GM15510 (cell line): ENCODE data around the gene WNT3.

Source experiments
- POLR2A ChIP-seq: IDR thresholded peaks from 3 replicates; pipeline ENCODE4 v1.6.1; 2011; ENCODE audit warnings: borderline replicate concordance; ENCODE audit not compliant: insufficient read length; ENCODE audit errors: extremely low read depth

The WNT3 gene

DNA sequence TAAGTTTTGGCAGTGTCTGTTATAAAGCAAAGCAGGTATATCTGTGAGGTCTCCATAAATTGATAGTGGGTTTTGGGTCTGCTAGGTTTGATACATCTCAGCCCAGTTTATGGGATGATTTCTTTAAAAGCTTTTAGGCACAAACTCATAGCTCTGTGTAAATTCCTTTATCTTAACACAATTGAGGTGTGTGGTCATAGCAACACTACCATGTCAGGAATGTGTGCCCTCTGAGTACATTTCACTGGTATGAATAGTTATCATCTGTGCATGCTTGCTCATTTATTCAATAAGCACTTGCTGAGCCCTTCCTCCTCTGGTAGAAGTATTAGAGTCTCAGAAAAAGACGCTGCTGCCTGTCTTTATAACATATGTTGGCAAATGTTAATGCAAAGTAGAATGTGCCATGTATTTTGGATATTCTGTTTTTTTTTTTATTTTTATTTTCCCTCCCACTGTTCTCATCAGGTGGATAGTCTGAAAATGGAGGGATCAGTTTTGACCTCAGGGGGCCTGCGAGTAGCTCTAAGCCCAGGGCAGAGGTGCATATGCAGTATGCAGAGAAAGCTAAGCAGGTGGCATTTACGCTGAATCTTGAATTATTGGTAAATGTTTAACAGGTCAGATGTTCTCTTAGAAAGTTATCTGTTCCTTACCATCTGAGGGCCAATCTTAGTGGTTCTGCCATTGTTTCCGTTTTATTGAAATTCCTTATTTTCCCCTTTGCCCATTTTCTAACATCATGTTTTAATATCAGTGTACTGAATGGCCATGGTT, 90.7 kb downstream of the WNT3 start:
- TF ChIP-seq POLR2A = no peak

DNA sequence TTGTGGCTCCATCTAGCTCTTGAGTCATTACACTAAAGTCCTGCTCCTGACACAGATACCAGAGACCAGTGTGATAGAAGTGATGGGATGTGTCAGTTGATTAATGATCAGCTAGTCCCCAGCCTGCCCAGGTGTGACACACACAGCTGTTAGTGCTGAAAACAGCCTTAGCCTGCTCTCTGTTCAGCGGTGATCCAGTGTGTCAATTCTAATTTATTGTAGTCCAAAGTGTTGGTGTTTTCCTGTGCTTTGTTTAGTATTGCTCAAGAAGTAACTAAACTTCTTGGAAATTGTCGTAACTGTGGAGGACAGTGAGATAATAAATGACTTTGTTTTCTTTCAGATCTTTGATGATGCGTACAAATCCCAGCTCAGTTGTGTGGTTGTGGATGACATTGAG, 92.3 kb downstream of the WNT3 start:
- TF ChIP-seq POLR2A = no peak

DNA sequence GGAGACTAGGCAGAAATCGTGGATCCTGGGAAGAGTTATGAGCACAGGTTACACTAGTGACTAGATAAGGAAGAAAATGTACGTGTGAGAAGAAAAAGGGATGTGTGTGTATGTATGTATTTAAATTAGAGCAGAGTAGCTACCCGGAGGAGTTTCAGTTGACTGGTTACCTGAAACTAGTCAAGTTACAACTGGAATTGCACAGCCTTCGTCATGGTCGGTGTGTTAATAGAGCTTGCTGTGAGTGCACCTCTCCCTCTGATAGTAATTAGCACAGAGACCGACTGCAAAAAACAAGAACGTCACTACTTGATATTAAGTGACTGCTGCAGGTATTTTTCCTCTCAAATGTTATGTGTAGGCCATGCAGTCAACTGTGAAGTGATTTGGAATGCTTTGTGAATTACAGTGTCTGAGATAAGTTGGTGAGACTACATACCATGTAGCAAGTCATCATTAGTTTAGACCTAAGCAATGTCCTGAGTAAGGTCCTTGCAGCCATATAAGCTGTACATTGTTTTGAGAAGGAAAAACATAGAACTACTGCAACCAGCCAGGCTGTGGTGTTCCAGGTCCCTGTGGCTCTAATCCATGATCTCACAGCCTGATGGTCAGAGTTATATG, 95.7 kb downstream of the WNT3 start:
- TF ChIP-seq POLR2A = no peak

DNA sequence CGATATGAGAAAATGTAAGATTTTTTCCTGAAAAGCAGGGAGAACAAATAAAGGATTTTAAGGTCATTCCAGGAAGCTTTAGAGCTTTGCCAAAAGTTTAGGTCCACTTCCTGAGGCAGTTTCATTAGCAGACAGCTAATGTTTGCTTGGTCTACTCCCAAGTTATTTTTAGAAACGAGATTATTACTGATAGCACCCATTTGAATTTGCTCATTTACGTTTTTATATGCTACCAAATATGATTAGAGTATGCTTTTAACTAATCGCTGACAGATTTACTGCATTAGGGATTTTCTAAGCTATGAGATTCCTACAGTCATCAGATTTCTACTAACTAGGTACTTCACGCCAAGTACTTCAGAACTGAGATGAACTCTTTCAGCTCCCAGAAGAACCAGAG, 98.1 kb downstream of the WNT3 start:
- no peak for TF ChIP-seq POLR2A

DNA sequence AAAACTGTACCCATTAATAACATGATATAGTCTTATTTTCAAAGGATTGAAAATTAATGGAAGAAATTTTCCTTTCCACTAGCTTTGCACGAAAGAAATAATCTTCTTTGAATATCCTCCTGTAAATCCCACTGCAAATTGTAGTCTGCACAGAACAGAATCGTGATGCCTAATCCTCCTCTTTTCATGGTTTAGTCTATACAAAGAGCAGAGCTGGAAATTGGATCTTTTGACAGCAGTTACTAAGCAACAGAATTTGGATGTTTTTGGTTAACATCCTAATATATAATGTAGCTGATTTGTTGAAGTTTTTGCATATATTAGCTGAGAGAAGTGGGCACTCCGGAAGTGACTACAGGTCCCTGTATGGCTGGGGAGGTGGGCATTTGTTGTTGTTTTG, 98.6 kb downstream of the WNT3 start:
- no peak for TF ChIP-seq POLR2A

DNA sequence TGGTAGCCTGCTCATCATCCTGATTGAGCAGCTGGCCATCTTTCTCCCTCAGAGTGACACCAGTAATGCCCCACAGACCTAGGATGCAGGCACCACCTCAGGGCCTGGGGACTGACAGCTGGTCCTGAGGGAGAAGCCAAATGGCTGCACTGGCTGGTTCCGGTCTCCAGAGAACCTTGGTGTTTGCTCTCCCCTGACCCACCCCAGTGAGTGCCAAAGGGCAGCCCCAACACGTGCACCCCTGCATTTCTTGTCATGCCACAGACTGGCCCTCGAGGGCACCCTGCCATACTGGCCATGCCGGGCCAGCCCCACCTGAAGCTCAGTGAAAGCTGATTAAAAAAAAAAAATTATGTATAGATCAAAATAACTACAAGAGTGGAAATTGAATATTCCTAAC, 100.5 kb downstream of the WNT3 start:
- TF ChIP-seq POLR2A = no peak
